Frontal cortex (tissue), 4 donors: ENCODE measurements around the gene SEMA4C. TPM values are rescaled to one million over a fixed set of nuclear protein-coding genes. Genes with fewer than 3 reads are reported as not detected.
A peak's percentile ranks its signal among the peaks of the same experiment; 100 is the strongest.

ENCODE experiments used
- DNase-seq, 2 donors: peaks; one replicate each; pipeline ENCODE4 v3.0.0; 2012; ENCODE audit warnings: low spot score in 2 of 2
- FAIRE-seq: peaks from 2 replicates; lab custom pipeline; 2012; peaks lifted over from hg19 to GRCh38; lab: Jason Lieb, UNC
- total RNA-seq: library from RNA; depleted of rRNA; stranded (reverse); fragments of >200 nt; gene quantifications from one replicate; pipeline ENCODE4 v1.2.3, GENCODE V29; 2014
- donor health status: control.
- donor health status: control.
- donor health status: control.

SEMA4C gene
- total RNA-seq, 1 donor from 2014 or later: 52.6 TPM

- no peak for FAIRE-seq
Measured at GRCh38 chr2:96852667-96853066, 17.2 kb downstream of the SEMA4C start.

GRCh38 chr2:96848264-96848663 lies 21.6 kb downstream of the SEMA4C start:
- DNase-seq (no peak), FAIRE-seq (no peak)

More at GRCh38 chr2:96852667-96853066, 17.2 kb downstream of the SEMA4C start:
- DNase-seq: no peak

GRCh38 chr2:96847586-96847985 lies 22.3 kb downstream of the SEMA4C start:
- no peak for FAIRE-seq
- DNase-seq: no peak

GRCh38 chr2:96846825-96847224 lies 23.1 kb downstream of the SEMA4C start:
- DNase-seq (no peak), FAIRE-seq (no peak)

- FAIRE-seq: no peak
- no peak for DNase-seq
Measured at GRCh38 chr2:96844405-96844808, 25.5 kb downstream of the SEMA4C start.

GRCh38 chr2:96843538-96844268 lies 26.2 kb downstream of the SEMA4C start, which contains the start of gene ANKRD23:
Gene ANKRD23, minus strand, starts transcription at chr2:96844021. Its CDS starts 29 bp downstream, at chr2:96843992.
- FAIRE-seq (no peak), DNase-seq (no peak)

GRCh38 chr2:96842600-96842999 lies 27.3 kb downstream of the SEMA4C start:
- FAIRE-seq (no peak), DNase-seq (no peak)

GRCh38 chr2:96841701-96842495 lies 28.0 kb downstream of the SEMA4C start:
- no peak for FAIRE-seq
- DNase-seq: no peak

GRCh38 chr2:96839875-96840850 lies 29.7 kb downstream of the SEMA4C start:
- no peak for DNase-seq
- no peak for FAIRE-seq

- no peak for DNase-seq
- FAIRE-seq: no peak
Measured at GRCh38 chr2:96839293-96839874, 30.5 kb downstream of the SEMA4C start.

GRCh38 chr2:96838345-96839292 lies 31.3 kb downstream of the SEMA4C start:
- no peak for DNase-seq
- no peak for FAIRE-seq

GRCh38 chr2:96837575-96837974 lies 32.3 kb downstream of the SEMA4C start:
- DNase-seq (no peak), FAIRE-seq (no peak)

GRCh38 chr2:96835830-96836229 lies 34.0 kb downstream of the SEMA4C start:
- FAIRE-seq (no peak), DNase-seq (no peak)

- DNase-seq (peak in 1 of 2 donors; percentile 43), FAIRE-seq (no peak)
Measured at GRCh38 chr2:96832754-96833507, 36.9 kb downstream of the SEMA4C start.

GRCh38 chr2:96832408-96832753 lies 37.5 kb downstream of the SEMA4C start:
- no peak for DNase-seq
- no peak for FAIRE-seq

- DNase-seq: no peak
- no peak for FAIRE-seq
Measured at GRCh38 chr2:96831679-96832078, 38.2 kb downstream of the SEMA4C start.

- no peak for DNase-seq
- FAIRE-seq: no peak
Measured at GRCh38 chr2:96830044-96830562, 39.8 kb downstream of the SEMA4C start.

GRCh38 chr2:96828874-96829273 lies 41.0 kb downstream of the SEMA4C start:
- FAIRE-seq (no peak), DNase-seq (no peak)
